Parathyroid adenoma (tissue), 2 donors: ENCODE data around the gene GRAMD1B.
"Not testable (repeated sequence)": the region's sequence is repeated elsewhere in the genome, so short reads cannot be mapped to it uniquely, and the experiment has no call there.

Source experiments
- H2AFZ ChIP-seq: fragments of 300-600 bp; sonication (generic); one replicate; pipeline ENCODE4 v1.7.0; 2017; ENCODE audit warnings: antibody characterized with exemption, mild to moderate bottlenecking
- H3K27ac ChIP-seq: fragments of 300-600 bp; sonication (generic); one replicate; pipeline ENCODE4 v1.7.0; 2017
- H3K27me3 ChIP-seq: fragments of 300-600 bp; sonication (generic); one replicate; pipeline ENCODE4 v1.7.0; 2017; ENCODE audit warnings: low read length; ENCODE audit not compliant: control insufficient read depth, insufficient read depth
- H3K36me3 ChIP-seq: fragments of 300-600 bp; sonication (generic); one replicate; pipeline ENCODE4 v1.7.0; 2017; ENCODE audit warnings: low read length; ENCODE audit not compliant: control insufficient read depth, insufficient read depth
- H3K4me1 ChIP-seq: fragments of 300-600 bp; sonication (generic); one replicate; pipeline ENCODE4 v1.7.0; 2017; ENCODE audit warnings: control low read depth
- H3K4me2 ChIP-seq: fragments of 300-600 bp; sonication (generic); one replicate; pipeline ENCODE4 v1.7.0; 2017; ENCODE audit warnings: low read length
- H3K4me3 ChIP-seq: fragments of 300-600 bp; sonication (generic); one replicate; pipeline ENCODE4 v1.7.0; 2017; ENCODE audit warnings: low read depth, low read length
- H3K79me2 ChIP-seq: fragments of 300-600 bp; sonication (generic); one replicate; pipeline ENCODE4 v1.7.0; 2017; ENCODE audit warnings: control low read depth
- H3K9ac ChIP-seq: fragments of 300-600 bp; sonication (generic); one replicate; pipeline ENCODE4 v1.7.0; 2017; ENCODE audit warnings: mild to moderate bottlenecking
- H3K9me3 ChIP-seq: fragments of 300-600 bp; sonication (generic); one replicate; pipeline ENCODE4 v1.7.0; 2017; ENCODE audit warnings: low read length; ENCODE audit not compliant: control insufficient read depth
- CTCF ChIP-seq: fragments of 300-600 bp; sonication (generic); IDR thresholded peaks from one replicate; pipeline ENCODE4 v1.7.0; 2017; ENCODE audit warnings: antibody characterized with exemption, mild to moderate bottlenecking
- donor health status: primary hyperparathyroidism.

GRAMD1B gene

GRCh38 chr11:123517559-123518364, 87.7 kb downstream of the GRAMD1B start:
- Histone ChIP-seq H3K27ac (no peak overlapping the region), H3K27me3 (no peaks in the 10 kb centered on the region), H3K4me1 (no peaks in the 10 kb centered on the region), H2AFZ (no peak overlapping the region), H3K36me3 (no peaks in the 10 kb centered on the region), H3K9me3 (no peaks in the 10 kb centered on the region), H3K4me2 (no peak overlapping the region), H3K9ac (no peak overlapping the region), H3K79me2 (no peaks in the 10 kb centered on the region), H3K4me3 (no peak overlapping the region)
- no peak for TF ChIP-seq CTCF

GRCh38 chr11:123518496-123519054, 88.5 kb downstream of the GRAMD1B start:
- Histone ChIP-seq H3K9ac (no peak overlapping the region), H3K27ac (no peak overlapping the region), H3K27me3 (no peaks in the 10 kb centered on the region)

GRCh38 chr11:123519055-123519796, 89.2 kb downstream of the GRAMD1B start:
- Histone ChIP-seq H3K4me3 (no peak overlapping the region), H3K4me2 (no peak overlapping the region), H3K27me3 (no peaks in the 10 kb centered on the region), H3K4me1 (no peaks in the 10 kb centered on the region), H2AFZ (no peak overlapping the region), H3K36me3 (no peaks in the 10 kb centered on the region), H3K79me2 (no peaks in the 10 kb centered on the region), H3K9ac (no peak overlapping the region), H3K27ac (no peak overlapping the region), H3K9me3 (no peaks in the 10 kb centered on the region)
- TF ChIP-seq CTCF: no peak

More at GRCh38 chr11:123518496-123519054, 88.5 kb downstream of the GRAMD1B start:
- TF ChIP-seq CTCF: no peak
- H3K79me2 ChIP-seq: no peaks in the 10 kb centered on the region
- no peaks in the 10 kb centered on the region for H3K36me3 ChIP-seq
- no peak overlapping the region for H2AFZ ChIP-seq
- H3K4me1 ChIP-seq: no peaks in the 10 kb centered on the region
- no peaks in the 10 kb centered on the region for H3K9me3 ChIP-seq
- no peak overlapping the region for H3K4me3 ChIP-seq
- no peak overlapping the region for H3K4me2 ChIP-seq

- Histone ChIP-seq H3K4me1 (no peaks in the 10 kb centered on the region), H3K9ac (no peak overlapping the region)
- TF ChIP-seq CTCF: no peak
These were observed 89.7 kb downstream of the GRAMD1B start for GRCh38 chr11:123519797-123520193.

GRCh38 chr11:123520476-123520875, 90.4 kb downstream of the GRAMD1B start:
- H3K27me3 ChIP-seq, H3K4me2 ChIP-seq, H3K36me3 ChIP-seq, H3K79me2 ChIP-seq, H3K9ac ChIP-seq, H3K9me3 ChIP-seq, H3K27ac ChIP-seq, H3K4me3 ChIP-seq, H3K4me1 ChIP-seq, H2AFZ ChIP-seq: not testable (repeated sequence)

More at GRCh38 chr11:123519797-123520193, 89.7 kb downstream of the GRAMD1B start:
- no peak overlapping the region for H3K27ac ChIP-seq
- H3K79me2 ChIP-seq: no peaks in the 10 kb centered on the region
- H3K4me2 ChIP-seq: no peak overlapping the region
- H3K27me3 ChIP-seq: no peaks in the 10 kb centered on the region
- H2AFZ ChIP-seq: no peak overlapping the region
- no peaks in the 10 kb centered on the region for H3K9me3 ChIP-seq
- no peak overlapping the region for H3K4me3 ChIP-seq
- no peaks in the 10 kb centered on the region for H3K36me3 ChIP-seq
